Erythroblast (primary cell): Measurements from ENCODE around the gene MMEL1.

Experiments used
- GATA1 ChIP-seq: IDR thresholded peaks from 2 replicates; pipeline ENCODE4 v1.6.1; 2011; ENCODE audit warnings: low read depth, mild to moderate bottlenecking, control low read depth, low read length, moderate library complexity
- POLR2A ChIP-seq: IDR thresholded peaks from 2 replicates; pipeline ENCODE4 v1.6.1; 2011; ENCODE audit warnings: mild to moderate bottlenecking, low read length

DNA sequence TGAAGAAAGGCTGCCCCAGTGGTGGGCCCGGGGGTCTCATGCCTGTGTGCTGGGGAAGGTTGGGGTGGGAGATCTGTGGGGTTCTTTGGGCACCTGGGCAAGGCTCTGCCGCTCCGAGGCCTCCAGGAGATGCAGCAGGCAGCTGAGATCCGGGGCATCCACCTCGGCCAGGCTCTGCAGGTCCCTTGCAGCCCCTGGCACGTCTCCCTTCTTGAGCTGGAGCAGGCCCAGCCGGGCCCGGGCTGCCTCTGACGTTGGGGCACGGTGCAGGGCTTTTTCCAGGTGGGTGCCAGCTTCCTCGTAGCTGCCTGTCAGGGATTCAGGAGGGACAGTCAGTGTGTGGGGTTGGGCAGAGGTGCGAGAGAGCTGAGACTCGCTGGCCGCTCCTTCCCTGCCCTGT is 11.4 kb upstream of the MMEL1 start:
- TF ChIP-seq POLR2A (no peak), GATA1 (no peak)
